ENCODE measurements around the gene TMEM147. TPM values are rescaled to one million over a fixed set of nuclear protein-coding genes. Genes with fewer than 3 reads are reported as not detected.

The TMEM147 gene
- total and polyA plus RNA-seq, 2 donors (not counting 3 experiments of a cell fraction or from before 2014, with no cell fraction given): 75.8 to 214 TPM

DNA sequence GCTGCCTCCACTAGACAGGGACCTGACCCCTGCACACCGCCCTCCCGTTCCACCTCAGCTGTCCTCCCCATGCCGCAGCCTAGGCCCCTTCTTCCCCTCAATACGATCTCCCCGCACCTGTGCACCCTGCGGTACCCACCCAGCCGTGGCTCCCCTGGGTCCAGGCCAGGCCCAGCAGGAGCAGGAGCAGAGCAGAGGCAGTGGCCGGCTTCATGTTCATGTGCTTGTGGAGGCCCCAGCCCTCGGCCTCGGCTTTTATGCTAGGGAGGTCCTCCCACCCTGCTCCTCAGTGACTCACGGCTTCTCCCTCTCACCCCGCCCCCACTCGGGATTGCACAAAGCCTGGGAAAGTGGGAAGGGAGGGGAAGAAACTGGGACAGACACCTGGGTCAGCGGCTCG is 43.7 kb upstream of the TMEM147 start:
- H3K4me3 ChIP-seq (replicated peaks in 1 of 3; ENCODE audit: insufficient read depth in 1 of 3, low read depth in 1 of 3, low read length in 3 of 3): no peak overlapping the region
- H3K9ac ChIP-seq (replicated peaks; ENCODE audit: extremely low read depth, insufficient read depth, low read length): no peak overlapping the region
- no TSS peak for BruUV-seq (replicated peaks)
- no peaks in the 10 kb centered on the region for H3K4me1 ChIP-seq (ENCODE audit: control insufficient read depth, extremely low read depth, insufficient read depth, low read length)
- TF ChIP-seq GATA2 (IDR thresholded peaks at IDR 0.05; ENCODE audit: insufficient read depth, insufficient read length, low read depth, low read length) (no peak), POLR2AphosphoS5 (IDR thresholded peaks at IDR 0.05; ENCODE audit: insufficient read depth, low read depth, low read length) (no peak), POLR2A (IDR thresholded peaks at IDR 0.05; ENCODE audit: low read depth, low read length) (no peak), MYC (IDR thresholded peaks at IDR 0.05; ENCODE audit: low read depth, low read length) (no peak), EZH2 (IDR thresholded peaks at IDR 0.05; ENCODE audit: borderline replicate concordance, low read depth, low read length, severe bottlenecking) (no peak), JUN (IDR thresholded peaks at IDR 0.05; ENCODE audit: borderline replicate concordance, insufficient read depth, insufficient read length, low read depth) (no peak), FOS (IDR thresholded peaks at IDR 0.05; ENCODE audit: borderline replicate concordance, insufficient read depth, low read length) (no peak)
- TF ChIP-seq, protein P1, sequence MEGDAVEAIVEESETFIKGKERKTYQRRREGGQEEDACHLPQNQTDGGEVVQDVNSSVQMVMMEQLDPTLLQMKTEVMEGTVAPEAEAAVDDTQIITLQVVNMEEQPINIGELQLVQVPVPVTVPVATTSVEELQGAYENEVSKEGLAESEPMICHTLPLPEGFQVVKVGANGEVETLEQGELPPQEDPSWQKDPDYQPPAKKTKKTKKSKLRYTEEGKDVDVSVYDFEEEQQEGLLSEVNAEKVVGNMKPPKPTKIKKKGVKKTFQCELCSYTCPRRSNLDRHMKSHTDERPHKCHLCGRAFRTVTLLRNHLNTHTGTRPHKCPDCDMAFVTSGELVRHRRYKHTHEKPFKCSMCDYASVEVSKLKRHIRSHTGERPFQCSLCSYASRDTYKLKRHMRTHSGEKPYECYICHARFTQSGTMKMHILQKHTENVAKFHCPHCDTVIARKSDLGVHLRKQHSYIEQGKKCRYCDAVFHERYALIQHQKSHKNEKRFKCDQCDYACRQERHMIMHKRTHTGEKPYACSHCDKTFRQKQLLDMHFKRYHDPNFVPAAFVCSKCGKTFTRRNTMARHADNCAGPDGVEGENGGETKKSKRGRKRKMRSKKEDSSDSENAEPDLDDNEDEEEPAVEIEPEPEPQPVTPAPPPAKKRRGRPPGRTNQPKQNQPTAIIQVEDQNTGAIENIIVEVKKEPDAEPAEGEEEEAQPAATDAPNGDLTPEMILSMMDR (IDR thresholded peaks at IDR 0.05; ENCODE audit: extremely low read depth in 1 of 2, insufficient read depth in 1 of 2, low read depth in 1 of 2, low read length in 2 of 2): no peak
- TF ChIP-seq, protein P2, sequence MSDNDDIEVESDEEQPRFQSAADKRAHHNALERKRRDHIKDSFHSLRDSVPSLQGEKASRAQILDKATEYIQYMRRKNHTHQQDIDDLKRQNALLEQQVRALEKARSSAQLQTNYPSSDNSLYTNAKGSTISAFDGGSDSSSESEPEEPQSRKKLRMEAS (IDR thresholded peaks at IDR 0.05; ENCODE audit: insufficient read depth, insufficient read length): no peak
- FAIRE-seq: no peak
- no peaks in the 10 kb centered on the region for H3K79me2 ChIP-seq (ENCODE audit: control insufficient read depth, insufficient read depth, low read length)
- CTCF ChIA-PET: interaction anchor here (1.2 kb wide), 1 partner anchor 9 kb away, joined by 4 read pairs; no protein-coding TSS in a partner anchor
- dilution Hi-C loops (cut with MboI; ENCODE audit: extremely low pct_ligation_motif_present, low sequenced_read_pairs) (no loop called here), intact Hi-C loops (cut with micrococcal nuclease) (no loop called here)
- DNase-seq (ENCODE audit: low read depth, low spot score): no peak
- no peak overlapping the region for H2AFZ ChIP-seq (ENCODE audit: low read depth, low read length)
- H3K36me3 ChIP-seq (ENCODE audit: control insufficient read depth in 2 of 2, extremely low read depth in 1 of 2, insufficient read depth in 2 of 2, low read length in 2 of 2): no peaks in the 10 kb centered on the region
- H3K27ac ChIP-seq (ENCODE audit: insufficient read depth, low read depth, low read length): no peak overlapping the region
- H3K9me3 ChIP-seq (replicated peaks; ENCODE audit: control insufficient read depth, insufficient read depth, low read length): no peaks in the 10 kb centered on the region
- H3K9me1 ChIP-seq (replicated peaks; ENCODE audit: control insufficient read depth, extremely low read depth, insufficient read depth, low read length): no peaks in the 10 kb centered on the region
- no peaks in the 10 kb centered on the region for H4K20me1 ChIP-seq (replicated peaks; ENCODE audit: control insufficient read depth, extremely low read depth, insufficient read depth, low read length)
- POLR2A ChIA-PET: no interaction called here
- no peak overlapping the region for H3K4me2 ChIP-seq (ENCODE audit: insufficient read depth, low read length)
- H3K27me3 ChIP-seq (ENCODE audit: control insufficient read depth in 2 of 2, insufficient read depth in 2 of 2, low read length in 2 of 2): no peaks in the 10 kb centered on the region
